ENCODE results near the gene DIP2C.

DIP2C gene

DNA sequence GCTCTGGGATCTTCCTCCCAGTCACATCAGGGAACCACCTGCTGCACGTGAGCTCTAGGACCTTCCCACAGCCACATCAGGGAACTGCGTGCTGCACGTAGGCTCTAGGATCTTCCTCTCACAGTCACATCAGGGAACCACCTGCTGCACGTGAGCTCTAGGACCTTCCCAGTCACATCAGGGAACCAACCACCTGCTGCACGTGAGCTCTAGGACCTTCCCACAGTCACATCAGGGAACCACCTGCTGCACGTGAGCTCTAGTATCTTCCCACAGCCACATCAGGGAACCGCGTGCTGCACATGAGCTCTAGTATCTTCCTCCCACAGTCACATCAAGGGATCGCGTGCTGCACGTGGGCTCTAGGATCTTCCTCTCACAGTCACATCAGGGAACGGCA is 229.7 kb downstream of the DIP2C start:
- TF ChIP-seq, protein P1, sequence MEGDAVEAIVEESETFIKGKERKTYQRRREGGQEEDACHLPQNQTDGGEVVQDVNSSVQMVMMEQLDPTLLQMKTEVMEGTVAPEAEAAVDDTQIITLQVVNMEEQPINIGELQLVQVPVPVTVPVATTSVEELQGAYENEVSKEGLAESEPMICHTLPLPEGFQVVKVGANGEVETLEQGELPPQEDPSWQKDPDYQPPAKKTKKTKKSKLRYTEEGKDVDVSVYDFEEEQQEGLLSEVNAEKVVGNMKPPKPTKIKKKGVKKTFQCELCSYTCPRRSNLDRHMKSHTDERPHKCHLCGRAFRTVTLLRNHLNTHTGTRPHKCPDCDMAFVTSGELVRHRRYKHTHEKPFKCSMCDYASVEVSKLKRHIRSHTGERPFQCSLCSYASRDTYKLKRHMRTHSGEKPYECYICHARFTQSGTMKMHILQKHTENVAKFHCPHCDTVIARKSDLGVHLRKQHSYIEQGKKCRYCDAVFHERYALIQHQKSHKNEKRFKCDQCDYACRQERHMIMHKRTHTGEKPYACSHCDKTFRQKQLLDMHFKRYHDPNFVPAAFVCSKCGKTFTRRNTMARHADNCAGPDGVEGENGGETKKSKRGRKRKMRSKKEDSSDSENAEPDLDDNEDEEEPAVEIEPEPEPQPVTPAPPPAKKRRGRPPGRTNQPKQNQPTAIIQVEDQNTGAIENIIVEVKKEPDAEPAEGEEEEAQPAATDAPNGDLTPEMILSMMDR (conservative IDR thresholded peaks at IDR 0.05; ENCODE audit: low read depth): no peak
- POLR2A ChIA-PET (ENCODE audit: low non-redundant PET): no interaction called here
- CTCF ChIA-PET: no interaction called here
- no peak for DNase-seq (ENCODE audit: low spot score)
- H3K27ac ChIP-seq: no peak overlapping the region

DNA sequence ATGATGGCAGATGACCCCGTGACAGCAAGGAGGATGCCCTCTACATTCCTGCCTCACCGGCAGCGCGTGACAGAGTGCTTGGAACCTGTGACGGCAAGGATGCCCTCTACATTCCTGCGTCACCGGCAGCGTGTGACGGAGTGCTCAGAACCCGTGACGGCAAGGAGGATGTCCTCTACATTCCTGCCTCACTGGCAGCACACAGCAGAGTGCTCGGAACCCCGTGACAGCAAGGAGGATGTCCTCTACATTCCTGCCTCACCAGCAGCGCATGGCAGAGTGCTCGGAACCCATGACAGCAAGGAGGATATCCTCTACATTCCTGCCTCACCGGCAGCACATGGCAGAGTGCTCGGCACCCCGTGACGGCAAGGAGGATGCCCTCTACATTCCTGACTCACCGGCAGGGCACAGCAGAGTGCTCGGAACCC is 231.0 kb downstream of the DIP2C start:
- ChIA-PET POLR2A (ENCODE audit: low non-redundant PET) (no interaction called here), CTCF (no interaction called here)
- TF ChIP-seq, protein P1 (conservative IDR thresholded peaks at IDR 0.05; ENCODE audit: low read depth): no peak
- no peak overlapping the region for H3K27ac ChIP-seq
- DNase-seq (ENCODE audit: low spot score): no peak

DNA sequence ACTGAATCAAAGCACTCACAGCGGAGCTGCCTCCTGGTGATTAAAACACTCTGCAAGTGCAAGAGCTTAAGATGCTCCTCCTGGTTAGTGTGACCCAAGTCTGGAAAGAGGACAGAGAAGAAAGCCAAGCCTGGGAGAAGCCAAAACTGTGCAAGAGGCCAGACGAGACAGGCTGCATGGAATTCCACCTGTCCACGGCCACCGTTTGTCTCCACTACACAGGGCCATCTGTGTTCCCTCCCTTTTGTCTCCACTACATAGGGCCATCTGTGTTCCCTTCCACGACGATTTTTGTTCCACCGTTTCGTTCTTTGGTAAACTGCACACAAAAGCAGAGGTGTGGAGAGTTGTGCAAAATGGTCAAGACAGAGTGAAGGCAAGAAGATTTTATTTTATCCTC is 233.0 kb downstream of the DIP2C start:
- no peak for DNase-seq (ENCODE audit: low spot score)
- CTCF ChIA-PET: no interaction called here
- TF ChIP-seq, protein P1 (conservative IDR thresholded peaks at IDR 0.05; ENCODE audit: low read depth): no peak
- no peak overlapping the region for H3K27ac ChIP-seq
- POLR2A ChIA-PET (ENCODE audit: low non-redundant PET): no interaction called here

DNA sequence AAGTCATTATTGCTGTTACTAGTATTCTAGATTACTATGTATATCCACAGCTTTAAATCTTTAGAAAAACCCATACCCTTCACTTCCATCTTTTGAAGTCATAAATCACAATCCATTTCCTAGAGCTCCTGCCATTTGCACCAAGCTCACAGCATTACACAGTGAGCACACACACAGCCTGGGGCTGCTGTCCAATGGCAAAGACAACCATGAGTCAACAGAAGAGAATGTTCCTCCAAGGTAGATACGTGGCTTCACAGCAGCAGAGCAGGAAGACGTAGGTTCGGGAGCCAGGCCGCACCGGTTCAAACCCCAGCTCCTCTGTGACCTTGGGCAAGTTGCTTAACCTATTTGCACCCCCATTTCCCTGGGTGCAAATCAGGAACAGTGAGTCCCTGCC is 234.6 kb downstream of the DIP2C start:
- DNase-seq (ENCODE audit: low spot score): peak; percentile 80
- ChIA-PET CTCF (no interaction called here), POLR2A (ENCODE audit: low non-redundant PET) (no interaction called here)

DNA sequence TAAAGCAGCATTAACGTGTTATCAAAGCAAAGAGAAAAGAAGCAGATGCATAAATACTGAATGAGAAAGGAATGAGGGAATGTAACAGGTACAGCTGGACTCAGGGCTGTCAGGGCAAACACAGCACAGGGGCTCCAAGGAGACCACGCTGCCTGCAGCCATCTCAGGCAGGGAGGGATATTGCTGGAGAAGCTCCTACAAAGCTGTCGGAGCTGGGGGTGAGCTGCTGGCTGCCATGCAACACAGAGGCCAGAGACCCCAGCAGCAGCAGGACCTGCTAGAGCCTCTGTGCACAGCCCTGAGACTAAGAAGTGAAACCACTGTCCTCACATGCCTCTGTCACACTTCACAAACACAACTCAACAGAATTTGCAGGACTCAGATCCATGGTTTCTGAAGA is 235.8 kb downstream of the DIP2C start:
- no peak for DNase-seq (ENCODE audit: low spot score)
- TF ChIP-seq, protein P1 (conservative IDR thresholded peaks at IDR 0.05; ENCODE audit: low read depth): no peak
- POLR2A ChIA-PET (ENCODE audit: low non-redundant PET): no interaction called here
- CTCF ChIA-PET: no interaction called here
- no peak overlapping the region for H3K27ac ChIP-seq

More for the DNA sequence above, 234.6 kb downstream of the DIP2C start:
- TF ChIP-seq, protein P1 (conservative IDR thresholded peaks at IDR 0.05; ENCODE audit: low read depth): no peak
- H3K27ac ChIP-seq: peak overlapping the region; percentile 51; the same call in 1 of the 2 replicates

DNA sequence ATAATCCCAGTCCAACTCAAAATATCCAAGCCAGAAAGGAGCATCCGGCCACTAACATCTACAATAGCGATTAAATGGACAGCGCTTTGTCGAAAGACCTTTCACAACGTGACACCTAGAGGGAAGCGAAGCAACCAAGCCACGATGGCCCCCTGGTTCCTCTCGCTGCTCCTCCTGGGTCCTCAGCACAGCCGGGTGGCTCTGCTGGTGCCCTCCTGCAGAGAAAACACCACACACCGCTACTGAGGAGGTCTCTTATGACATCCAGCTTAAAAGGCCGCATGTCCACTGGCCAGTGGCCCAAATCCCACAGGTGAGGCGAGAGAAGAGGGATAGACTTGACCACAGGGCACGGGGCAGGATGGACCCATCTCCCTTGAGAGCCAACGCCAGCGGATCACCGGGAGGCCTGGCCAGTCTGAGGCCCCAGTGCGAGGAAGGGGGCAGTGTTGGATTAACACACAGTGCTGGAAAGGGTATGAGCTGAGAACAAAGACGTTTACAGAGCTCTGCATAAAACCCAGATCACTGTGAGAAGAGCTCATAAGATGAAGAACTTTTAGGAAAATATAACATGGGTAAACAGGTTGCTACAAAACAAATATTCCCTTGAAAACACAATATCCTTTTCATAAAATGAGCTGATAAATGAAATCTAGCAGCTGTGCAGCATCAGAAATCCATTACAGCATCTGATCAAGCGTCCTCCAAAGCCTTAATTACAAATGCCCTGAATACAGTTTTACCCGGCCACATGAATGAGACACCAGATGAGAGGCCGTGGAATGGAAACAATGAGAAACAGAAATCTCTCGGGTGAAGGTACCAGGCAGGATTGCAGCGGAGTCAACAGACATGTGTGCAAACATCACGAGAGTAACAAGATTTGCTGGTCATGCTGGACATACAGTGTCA is 236.7 kb downstream of the DIP2C start:
- CTCF ChIA-PET: no interaction called here
- no peak for DNase-seq (ENCODE audit: low spot score)
- no peak overlapping the region for H3K27ac ChIP-seq
- POLR2A ChIA-PET (ENCODE audit: low non-redundant PET): no interaction called here
- TF ChIP-seq, protein P1 (conservative IDR thresholded peaks at IDR 0.05; ENCODE audit: low read depth): no peak
